H9 (cell line): Measurements from ENCODE around the gene HIRIP3. TPM values are rescaled to one million over a fixed set of nuclear protein-coding genes. Genes with fewer than 3 reads are reported as not detected.
A peak's percentile ranks its signal among the peaks of the same experiment; 100 is the strongest.

Source experiments
- DNase-seq: peaks from one replicate; pipeline ENCODE4 v3.0.0-alpha.2; 2017
- H2AFZ ChIP-seq: one replicate; pipeline ENCODE4 v1.6.1; 2013; ENCODE audit warnings: mild to moderate bottlenecking, low read length, control low read depth, moderate library complexity
- H2AK5ac ChIP-seq: 2 replicates; pipeline ENCODE4 v1.6.1; 2013; ENCODE audit warnings: low read length, control low read depth, mixed read lengths; ENCODE audit not compliant: insufficient read length
- H2BK120ac ChIP-seq: one replicate; pipeline ENCODE4 v1.6.1; 2013; ENCODE audit warnings: low read depth, mild to moderate bottlenecking, low read length, control low read depth, inconsistent platforms; ENCODE audit not compliant: poor library complexity, severe bottlenecking
- H2BK12ac ChIP-seq: 2 replicates; pipeline ENCODE4 v1.6.1; 2013; ENCODE audit warnings: low read length, control low read depth, mixed read lengths, low read depth; ENCODE audit not compliant: insufficient read length
- H2BK15ac ChIP-seq: 2 replicates; pipeline ENCODE4 v1.6.1; 2013; ENCODE audit warnings: low read depth, low read length, control low read depth
- H2BK20ac ChIP-seq: one replicate; pipeline ENCODE4 v1.6.1; 2013; ENCODE audit warnings: low read depth, mild to moderate bottlenecking, low read length, control low read depth, inconsistent platforms; ENCODE audit not compliant: poor library complexity, severe bottlenecking
- H2BK5ac ChIP-seq: 2 replicates; pipeline ENCODE4 v1.6.1; 2013; ENCODE audit warnings: low read length, control low read depth, mixed read lengths; ENCODE audit not compliant: insufficient read length
- H3K14ac ChIP-seq: 2 replicates; pipeline ENCODE4 v1.6.1; 2013; ENCODE audit warnings: low read length, control low read depth; ENCODE audit not compliant: insufficient read depth
- H3K18ac ChIP-seq: 2 replicates; pipeline ENCODE4 v1.6.1; 2013; ENCODE audit warnings: low read depth, mild to moderate bottlenecking, mixed read lengths, low read length, control low read depth; ENCODE audit not compliant: insufficient read length
- H3K23ac ChIP-seq: 2 replicates; pipeline ENCODE4 v1.6.1; 2013; ENCODE audit warnings: low read length, control low read depth, mixed read lengths, low read depth; ENCODE audit not compliant: insufficient read length
- H3K23me2 ChIP-seq: 2 replicates; pipeline ENCODE4 v1.6.1; 2013; ENCODE audit warnings: low read depth, mild to moderate bottlenecking, mixed read lengths, low read length, control low read depth; ENCODE audit not compliant: insufficient read length, poor library complexity, severe bottlenecking
- H3K27ac ChIP-seq: 2 replicates; pipeline ENCODE4 v1.5.1; 2013; ENCODE audit warnings: low read length, control low read depth, mixed read lengths, low read depth; ENCODE audit not compliant: insufficient read length
- H3K27me3 ChIP-seq: 2 replicates; pipeline ENCODE4 v1.6.1; 2013; ENCODE audit warnings: low read length, control low read depth, inconsistent platforms; ENCODE audit not compliant: insufficient read depth
- H3K4ac ChIP-seq: 2 replicates; pipeline ENCODE4 v1.6.1; 2013; ENCODE audit warnings: low read depth, mild to moderate bottlenecking, control low read depth, inconsistent platforms, low read length, moderate library complexity
- H3K4me1 ChIP-seq: 2 replicates; pipeline ENCODE4 v1.6.1; 2013; ENCODE audit warnings: low read length, control low read depth, inconsistent platforms; ENCODE audit not compliant: insufficient read depth
- H3K4me2 ChIP-seq: 2 replicates; pipeline ENCODE4 v1.6.1; 2013; ENCODE audit warnings: low read length, control low read depth, mixed read lengths; ENCODE audit not compliant: insufficient read length, insufficient read depth
- H3K56ac ChIP-seq: 2 replicates; pipeline ENCODE4 v1.6.1; 2013; ENCODE audit warnings: low read depth, mild to moderate bottlenecking, mixed read lengths, low read length, control low read depth; ENCODE audit not compliant: insufficient read length
- H3K79me1 ChIP-seq: 2 replicates; pipeline ENCODE4 v1.6.1; 2013; ENCODE audit warnings: low read depth, mild to moderate bottlenecking, moderate library complexity, low read length, control low read depth, inconsistent platforms; ENCODE audit not compliant: insufficient read depth, poor library complexity, severe bottlenecking
- H3K79me2 ChIP-seq: 2 replicates; pipeline ENCODE4 v1.6.1; 2013; ENCODE audit warnings: low read length, control low read depth, inconsistent platforms; ENCODE audit not compliant: insufficient read depth
- H3K9ac ChIP-seq: 2 replicates; pipeline ENCODE4 v1.6.1; 2013; ENCODE audit warnings: low read length, control low read depth, mixed read lengths; ENCODE audit not compliant: insufficient read length; ENCODE audit errors: extremely low read depth
- H3K9me3 ChIP-seq: one replicate; pipeline ENCODE4 v1.6.1; 2013; ENCODE audit warnings: low read depth, low read length, inconsistent platforms; ENCODE audit not compliant: control insufficient read depth
- H3T11ph ChIP-seq: one replicate; pipeline ENCODE4 v1.6.1; 2013; ENCODE audit warnings: mild to moderate bottlenecking, low read length, control low read depth, inconsistent platforms
- H4K20me1 ChIP-seq: one replicate; pipeline ENCODE4 v1.6.1; 2013; ENCODE audit not compliant: control insufficient read depth, insufficient read length, insufficient read depth
- H4K5ac ChIP-seq: 2 replicates; pipeline ENCODE4 v1.6.1; 2013; ENCODE audit warnings: low read depth, mild to moderate bottlenecking, mixed read lengths, low read length, control low read depth; ENCODE audit not compliant: insufficient read length
- H4K8ac ChIP-seq: replicated peaks from 2 replicates; pipeline ENCODE4 v1.6.1; 2013; ENCODE audit warnings: low read length, control low read depth, mixed read lengths, low read depth; ENCODE audit not compliant: insufficient read length
- H4K91ac ChIP-seq: 2 replicates; pipeline ENCODE4 v1.6.1; 2013; ENCODE audit warnings: low read depth, mild to moderate bottlenecking, moderate library complexity, mixed read lengths, low read length, control low read depth; ENCODE audit not compliant: insufficient read length
- H3K27ac Mint-ChIP-seq, 3 experiments: 2 replicates in 2 of 3; 3 replicates in 1 of 3; pipeline ENCODE4 v1.8.0; 2020 to 2021; ENCODE audit warnings: mixed read lengths in 3 of 3, mild to moderate bottlenecking in 1 of 3, moderate library complexity in 1 of 3
- H3K27me3 Mint-ChIP-seq: 2 replicates; pipeline ENCODE4 v1.8.0; 2021; ENCODE audit warnings: low read depth, mild to moderate bottlenecking, moderate library complexity, mixed read lengths
- H3K36me3 Mint-ChIP-seq, 3 experiments: 2 replicates in 2 of 3; 3 replicates in 1 of 3; pipeline ENCODE4 v1.8.0; 2020 to 2021; ENCODE audit warnings: low read depth in 3 of 3, mixed read lengths in 3 of 3; ENCODE audit not compliant: insufficient read depth in 1 of 3
- H3K4me1 Mint-ChIP-seq, 2 experiments: 2 replicates each; pipeline ENCODE4 v1.8.0; 2020; ENCODE audit warnings: mixed read lengths in 2 of 2
- H3K4me3 Mint-ChIP-seq, 2 experiments: 2 replicates in 1 of 2; 3 replicates in 1 of 2; pipeline ENCODE4 v1.8.0; 2020 to 2021; ENCODE audit warnings: mild to moderate bottlenecking in 2 of 2, mixed read lengths in 2 of 2, moderate library complexity in 1 of 2
- H3K9me3 Mint-ChIP-seq, 2 experiments: 2 replicates in 1 of 2; 3 replicates in 1 of 2; pipeline ENCODE4 v1.8.0; 2020; ENCODE audit warnings: mild to moderate bottlenecking in 2 of 2, mixed read lengths in 2 of 2, moderate library complexity in 1 of 2
- CTCF ChIP-seq: fragments of 200-600 bp; sonication (generic); conservative IDR thresholded peaks from 3 replicates; pipeline ENCODE4 v1.8.0; 2021; ENCODE audit warnings: antibody characterized with exemption, mild to moderate bottlenecking
- WGBS: extraction: QIAGEN DNeasy Blood & Tissue Kit; methylation state at CpG from one replicate; pipeline ENCODE4 v1.1.7; 2013; ENCODE audit warnings: missing lambda C conversion rate, low lambda C conversion rate, mixed read lengths; ENCODE audit not compliant: insufficient read length; ENCODE audit errors: extremely low coverage; 5-methylcytosine and 5-hydroxymethylcytosine counted together
- total RNA-seq: library from RNA; stranded (reverse); gene quantifications from 2 replicates; pipeline ENCODE4 v1.2.1, GENCODE V29; 2021

HIRIP3 gene
- total RNA-seq, 1 experiment from 2014 or later: 21.6 TPM

GRCh38 chr16:30006659-30007377 lies 11.4 kb upstream of the HIRIP3 start:
- peaks cover 11% of the 10 kb centered on the region for H3K23me2 ChIP-seq
- no peaks in the 10 kb centered on the region for H3K27me3 ChIP-seq
- peaks cover 27% of the 10 kb centered on the region for H3K27me3 Mint-ChIP-seq
- peak overlapping the region; percentile 37 to 77 (median 62); a peak in 5 of 7 replicates for H3K27ac Mint-ChIP-seq
- H2BK15ac ChIP-seq: no peak overlapping the region
- no peak overlapping the region for H4K8ac ChIP-seq
- no peak overlapping the region for H3K4ac ChIP-seq
- no peaks in the 10 kb centered on the region for H3K79me2 ChIP-seq
- TF ChIP-seq CTCF: no peak
- no CpG with 5 or more reads among the region's 34 CpGs for WGBS
- H2BK120ac ChIP-seq: no peak overlapping the region
- no peak overlapping the region for H3T11ph ChIP-seq
- H2AFZ ChIP-seq: no peak overlapping the region
- no peak for DNase-seq
- H3K4me3 Mint-ChIP-seq: no peak overlapping the region; a peak in 1 of 5 replicates
- H3K9me3 Mint-ChIP-seq: no peaks in the 10 kb centered on the region
- H3K27ac ChIP-seq: no peak overlapping the region
- no peak overlapping the region for H2BK5ac ChIP-seq
- peaks cover 13 to 28% (median 22%) of the 10 kb centered on the region in 3 experiments for H3K36me3 Mint-ChIP-seq
- no peak overlapping the region for H2AK5ac ChIP-seq
- no peaks in the 10 kb centered on the region for H3K79me1 ChIP-seq
- H4K91ac ChIP-seq: no peak overlapping the region
- no peak overlapping the region for H3K23ac ChIP-seq
- no peaks in the 10 kb centered on the region; the same call in 1 of the 2 replicates for H3K4me1 ChIP-seq
- H3K9me3 ChIP-seq: no peaks in the 10 kb centered on the region
- H3K56ac ChIP-seq: no peak overlapping the region
- no peak overlapping the region for H3K9ac ChIP-seq
- H4K5ac ChIP-seq: no peak overlapping the region
- no peak overlapping the region for H3K18ac ChIP-seq
- peaks cover 3 to 17% of the 10 kb centered on the region in 2 experiments for H3K4me1 Mint-ChIP-seq
- H3K4me2 ChIP-seq: no peak overlapping the region
- H2BK20ac ChIP-seq: no peak overlapping the region
- H2BK12ac ChIP-seq: no peak overlapping the region
- no peaks in the 10 kb centered on the region for H4K20me1 ChIP-seq
- no peak overlapping the region for H3K14ac ChIP-seq
